NCI-H2029 treated with DMSO at 0.1 percent for 48 hours (cell line): ENCODE measurements around the gene CACNA1G.

Experiments
- DNase-seq: peaks from one replicate; lab custom pipeline; 2025; lab: John Stamatoyannopoulos, UW

The CACNA1G gene

DNA sequence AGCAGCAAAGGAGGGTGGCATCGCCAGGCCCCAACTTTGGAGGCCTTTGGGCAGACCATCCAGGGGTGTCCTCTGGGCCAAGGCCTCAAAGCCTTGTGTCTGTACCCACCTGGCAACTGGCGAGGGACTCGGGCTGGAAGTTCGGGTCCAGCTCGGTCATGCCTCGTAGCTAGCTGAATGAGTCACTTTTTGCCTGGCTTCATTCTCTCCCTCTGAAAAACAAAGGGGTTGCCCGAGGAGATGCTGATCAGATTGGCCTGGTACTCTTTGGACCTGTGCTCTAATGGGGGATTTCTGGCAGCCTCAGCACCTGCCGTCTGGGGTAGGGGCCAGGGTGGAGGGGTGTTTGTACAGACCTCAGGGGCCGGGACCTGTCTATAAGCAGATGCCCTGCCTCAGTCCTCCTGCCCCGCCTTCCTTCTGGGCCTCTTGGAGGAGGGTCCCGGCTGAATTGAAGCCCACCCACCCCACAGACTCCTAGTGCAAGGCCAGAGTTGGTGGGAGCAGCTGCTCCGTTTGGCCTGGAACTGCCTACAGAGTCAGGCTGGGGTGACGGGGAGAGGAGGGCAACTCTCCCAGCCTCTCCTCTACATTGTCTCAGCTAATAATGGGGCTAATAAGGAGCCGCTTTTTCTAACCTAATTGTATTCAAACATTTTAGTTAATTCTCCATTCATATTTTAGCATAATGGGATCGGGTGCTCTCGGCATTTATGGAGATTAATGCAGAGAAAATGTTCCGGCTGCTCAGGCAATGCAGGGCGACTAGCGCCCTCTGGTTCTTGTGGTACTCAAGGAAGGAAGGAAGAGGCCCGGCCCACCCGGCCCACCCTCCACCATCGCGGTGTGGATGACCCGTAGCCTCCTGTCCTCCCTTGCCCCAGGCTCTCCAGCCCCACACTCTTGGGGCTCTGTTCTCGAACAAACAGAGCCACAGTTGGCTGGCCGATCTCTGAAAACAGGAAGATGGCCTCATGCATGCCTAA, 52.8 kb downstream of the CACNA1G start:
- DNase-seq: no peak

DNA sequence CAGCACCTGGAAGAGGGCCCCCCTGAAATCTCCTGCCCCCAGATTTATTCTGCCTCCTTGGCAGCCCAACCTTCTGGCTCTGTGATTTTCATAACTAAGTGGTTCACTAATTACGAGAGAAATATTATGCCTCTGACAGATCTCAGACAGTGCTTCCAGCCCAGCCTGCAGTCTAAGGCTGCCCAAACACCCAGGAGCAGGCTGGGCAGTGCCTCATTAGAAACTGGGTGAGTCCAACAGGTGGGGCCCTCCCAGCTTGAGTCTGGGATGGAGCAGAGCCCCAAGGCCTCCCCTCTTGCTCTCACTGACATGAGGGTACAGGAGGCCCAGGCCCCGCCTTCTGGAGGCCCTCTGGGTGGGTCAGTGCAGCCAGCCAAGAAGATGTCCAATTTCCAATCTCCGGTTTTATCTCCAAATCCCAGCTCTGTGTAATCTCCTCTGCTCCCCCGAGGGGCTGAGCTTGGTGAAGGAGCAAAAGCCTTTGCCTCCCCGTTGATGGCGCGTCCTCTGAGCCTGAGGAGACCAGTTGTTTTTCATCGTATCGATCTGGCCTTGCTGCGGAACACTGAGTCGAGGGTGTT, 54.0 kb downstream of the CACNA1G start:
- no peak for DNase-seq

GRCh38 chr17:50615828-50616227, 55.3 kb downstream of the CACNA1G start:
- DNase-seq: no peak

- no peak for DNase-seq
Observed at GRCh38 chr17:50618300-50618699, 57.8 kb downstream of the CACNA1G start.

DNA sequence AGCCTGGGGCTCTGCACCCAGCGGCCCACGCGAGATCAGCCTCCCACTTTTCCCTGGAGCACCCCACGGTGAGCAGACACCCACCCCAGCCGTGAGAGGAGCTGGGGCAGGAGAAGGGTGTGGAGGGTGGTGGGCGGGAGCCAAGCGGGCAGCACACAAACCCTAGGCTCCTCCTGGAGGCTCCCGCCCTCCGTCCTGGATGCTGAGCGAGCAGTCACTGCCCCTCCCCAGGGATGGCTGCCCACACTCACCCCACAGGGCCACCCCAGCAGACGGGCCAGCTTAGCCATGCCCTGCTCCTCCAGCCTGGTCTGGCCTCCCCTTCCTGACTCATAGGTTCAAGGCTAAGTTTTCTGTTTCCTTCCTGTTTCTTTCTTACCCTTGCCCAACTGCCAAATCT, 58.4 kb downstream of the CACNA1G start:
- no peak for DNase-seq

GRCh38 chr17:50619489-50619888, 59.0 kb downstream of the CACNA1G start:
- DNase-seq: no peak

DNA sequence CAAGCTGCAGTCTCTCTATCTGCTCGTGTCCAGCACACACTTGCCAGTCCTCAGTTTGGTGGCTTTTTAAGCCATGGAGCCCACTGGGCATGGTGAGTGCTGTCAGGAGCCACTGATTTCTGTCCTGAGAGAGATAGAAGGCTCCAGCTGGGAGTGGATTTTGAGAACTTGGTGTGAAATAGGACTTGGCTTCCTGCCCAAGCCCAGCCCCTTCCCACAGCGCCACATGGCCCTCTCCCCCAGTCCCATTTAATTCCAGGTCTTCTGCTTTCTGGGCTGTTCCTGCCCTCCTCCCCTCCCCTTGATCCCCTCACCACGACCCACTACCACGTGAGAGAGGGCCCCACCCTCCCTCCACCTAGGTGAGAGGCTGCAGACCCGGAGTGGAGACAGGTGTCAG, 59.7 kb downstream of the CACNA1G start:
- no peak for DNase-seq

- no peak for DNase-seq
Observed at GRCh38 chr17:50620858-50621257, 60.3 kb downstream of the CACNA1G start.

DNA sequence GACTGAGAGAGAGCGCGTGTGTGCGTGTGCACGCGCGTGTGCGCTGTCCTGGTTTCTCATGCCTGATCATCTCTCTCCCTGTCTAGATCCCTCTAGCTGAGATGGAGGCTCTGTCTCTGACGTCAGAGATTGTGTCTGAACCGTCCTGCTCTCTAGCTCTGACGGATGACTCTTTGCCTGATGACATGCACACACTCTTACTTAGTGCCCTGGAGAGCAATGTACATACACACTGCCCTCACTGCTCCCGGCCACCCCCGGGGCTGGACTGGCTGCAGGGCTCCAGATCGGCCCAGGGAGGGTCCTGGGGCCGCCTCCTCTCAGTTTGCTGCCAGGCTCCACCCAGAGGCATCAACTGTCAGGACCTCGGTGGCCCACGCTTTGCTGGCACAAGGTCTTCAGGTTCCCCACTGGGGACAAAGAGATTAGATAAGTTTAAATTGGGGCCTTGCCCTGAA, 61.1 kb downstream of the CACNA1G start:
- no peak for DNase-seq

- DNase-seq: no peak
Observed at GRCh38 chr17:50624321-50624934, 63.9 kb downstream of the CACNA1G start.

GRCh38 chr17:50625032-50625871, 64.7 kb downstream of the CACNA1G start:
- no peak for DNase-seq

DNA sequence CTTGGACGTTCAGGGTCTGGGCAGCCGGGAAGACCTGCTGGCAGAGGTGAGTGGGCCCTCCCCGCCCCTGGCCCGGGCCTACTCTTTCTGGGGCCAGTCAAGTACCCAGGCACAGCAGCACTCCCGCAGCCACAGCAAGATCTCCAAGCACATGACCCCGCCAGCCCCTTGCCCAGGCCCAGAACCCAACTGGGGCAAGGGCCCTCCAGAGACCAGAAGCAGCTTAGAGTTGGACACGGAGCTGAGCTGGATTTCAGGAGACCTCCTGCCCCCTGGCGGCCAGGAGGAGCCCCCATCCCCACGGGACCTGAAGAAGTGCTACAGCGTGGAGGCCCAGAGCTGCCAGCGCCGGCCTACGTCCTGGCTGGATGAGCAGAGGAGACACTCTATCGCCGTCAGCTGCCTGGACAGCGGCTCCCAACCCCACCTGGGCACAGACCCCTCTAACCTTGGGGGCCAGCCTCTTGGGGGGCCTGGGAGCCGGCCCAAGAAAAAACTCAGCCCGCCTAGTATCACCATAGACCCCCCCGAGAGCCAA, 65.6 kb downstream of the CACNA1G start:
- DNase-seq: no peak

GRCh38 chr17:50627036-50627781, 66.7 kb downstream of the CACNA1G start:
- DNase-seq: no peak

DNA sequence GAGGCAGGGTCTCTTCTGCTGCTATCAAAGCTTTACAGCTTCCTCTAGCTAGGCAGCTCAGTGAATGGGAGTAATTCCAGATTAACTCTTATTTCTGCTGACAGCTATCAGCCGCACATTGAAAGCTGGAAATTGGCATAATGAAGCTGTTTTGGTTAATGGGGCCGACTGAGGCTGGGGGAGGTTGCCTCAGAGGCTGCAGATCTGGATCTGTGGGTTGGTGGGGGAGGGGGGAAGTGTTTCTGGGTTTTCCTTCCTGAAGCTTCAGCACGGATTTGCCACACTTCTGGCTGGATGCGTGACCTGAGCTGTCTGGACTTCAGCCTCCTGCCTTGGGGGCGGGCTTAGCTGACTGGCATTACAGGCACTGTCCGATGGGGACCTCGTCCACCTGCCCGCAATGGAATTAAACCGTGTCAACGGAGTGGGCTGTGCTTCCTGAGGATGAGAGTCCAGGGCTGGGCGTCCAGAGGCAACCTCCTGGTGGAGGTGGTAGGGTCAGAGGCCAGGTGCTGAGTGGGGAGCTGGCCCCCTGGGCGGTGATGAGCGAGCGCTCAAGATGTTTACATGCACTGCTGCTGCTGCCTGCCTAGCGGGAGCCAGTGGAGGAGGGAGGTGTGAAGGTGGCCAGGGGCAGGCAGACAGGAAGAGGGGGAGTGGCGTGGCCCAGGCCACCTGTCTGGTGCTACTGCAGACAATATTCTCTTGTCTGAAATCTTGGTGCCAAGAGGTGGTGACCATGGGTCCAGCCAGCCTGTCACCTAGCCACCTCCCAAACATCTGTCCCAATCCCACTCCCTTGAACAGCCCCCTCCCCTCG, 67.5 kb downstream of the CACNA1G start:
- DNase-seq: no peak

- DNase-seq: no peak
Observed at GRCh38 chr17:50629902-50630301, 69.4 kb downstream of the CACNA1G start.

DNA sequence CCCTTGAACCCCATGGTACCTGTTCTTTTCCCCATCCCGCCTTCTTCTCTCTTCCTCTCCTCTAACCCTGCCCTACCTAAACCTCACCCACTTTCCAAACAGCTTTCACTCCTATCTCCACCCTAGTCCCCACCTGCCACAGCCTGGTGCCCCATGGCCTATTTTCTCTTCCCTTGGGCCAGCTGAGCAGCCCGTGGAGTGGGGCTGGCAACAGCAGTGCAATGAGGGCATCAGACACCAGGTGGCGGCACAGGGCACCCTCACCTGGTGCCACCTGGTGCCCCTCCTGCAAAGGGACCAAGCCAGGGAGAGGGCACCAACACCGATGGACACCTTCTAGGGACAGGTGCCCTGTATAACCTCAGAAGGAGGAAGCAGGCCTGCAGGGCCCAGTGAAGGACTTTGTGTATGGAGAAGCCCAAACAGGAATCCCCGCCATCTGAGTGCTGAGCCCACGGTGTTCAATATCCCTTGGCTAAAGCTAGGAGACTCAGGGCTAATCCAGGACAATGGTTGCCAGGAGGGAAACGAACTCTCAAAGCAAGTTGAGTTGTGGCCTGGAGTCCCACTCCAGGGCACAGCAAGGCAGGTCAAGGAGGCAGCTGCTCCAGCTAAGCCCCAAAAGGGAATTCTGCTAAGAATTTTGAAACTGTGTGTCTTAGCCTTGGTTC, 70.1 kb downstream of the CACNA1G start:
- DNase-seq: peak; percentile 9

DNA sequence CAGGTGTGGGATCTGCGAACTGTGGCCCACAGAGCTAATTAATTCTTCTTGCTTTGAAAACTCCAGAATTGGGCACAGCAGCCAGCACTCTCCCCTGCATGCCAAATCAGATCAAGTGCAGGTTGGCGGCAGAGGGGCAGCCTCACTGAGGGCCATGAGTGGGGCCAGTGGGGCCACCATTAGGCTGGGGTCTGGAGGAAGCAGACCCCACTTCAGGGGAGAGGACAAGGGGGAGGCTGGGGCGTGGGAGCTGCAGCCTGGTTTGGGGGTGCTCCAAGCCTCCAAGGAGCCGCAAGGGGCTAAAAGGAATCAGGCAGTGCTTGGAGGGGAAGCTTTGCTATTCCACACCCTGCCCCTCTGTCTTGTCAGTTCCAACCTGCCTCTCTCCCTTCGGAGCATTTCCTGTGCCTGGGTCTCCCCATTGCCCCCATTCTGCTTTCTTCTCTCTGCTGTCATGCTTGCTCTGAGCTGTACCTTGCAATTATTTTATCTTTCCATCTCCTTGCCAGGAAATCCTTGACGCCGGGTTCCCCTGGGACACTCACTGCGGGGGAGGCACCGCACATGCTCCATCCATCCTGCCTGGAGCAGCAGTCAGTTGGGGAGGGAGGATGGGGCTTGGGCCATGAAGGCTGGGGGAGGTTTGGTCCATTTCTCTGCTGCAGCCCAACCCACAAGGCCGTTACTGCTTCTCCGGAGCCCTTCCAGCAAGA, 70.8 kb downstream of the CACNA1G start:
- no peak for DNase-seq

- no peak for DNase-seq
Observed at GRCh38 chr17:50631908-50632571, 71.5 kb downstream of the CACNA1G start.
